GM10266 (cell line): ENCODE data around the gene CYSRT1.
"Not testable (repeated sequence)": the region's sequence is repeated elsewhere in the genome, so short reads cannot be mapped to it uniquely, and the experiment has no call there.

Experiments
- DNase-seq: peaks from one replicate; pipeline ENCODE4 v3.0.0; 2012; ENCODE audit errors: extremely low spot score
- TF ChIP-seq, protein P1 (sequence below): IDR thresholded peaks from 2 replicates; pipeline ENCODE4 v1.5.1; 2012; ENCODE audit warnings: mild to moderate bottlenecking, low read depth; ENCODE audit not compliant: control insufficient read depth, insufficient read depth; ENCODE audit errors: missing control alignments

Gene CYSRT1

DNA sequence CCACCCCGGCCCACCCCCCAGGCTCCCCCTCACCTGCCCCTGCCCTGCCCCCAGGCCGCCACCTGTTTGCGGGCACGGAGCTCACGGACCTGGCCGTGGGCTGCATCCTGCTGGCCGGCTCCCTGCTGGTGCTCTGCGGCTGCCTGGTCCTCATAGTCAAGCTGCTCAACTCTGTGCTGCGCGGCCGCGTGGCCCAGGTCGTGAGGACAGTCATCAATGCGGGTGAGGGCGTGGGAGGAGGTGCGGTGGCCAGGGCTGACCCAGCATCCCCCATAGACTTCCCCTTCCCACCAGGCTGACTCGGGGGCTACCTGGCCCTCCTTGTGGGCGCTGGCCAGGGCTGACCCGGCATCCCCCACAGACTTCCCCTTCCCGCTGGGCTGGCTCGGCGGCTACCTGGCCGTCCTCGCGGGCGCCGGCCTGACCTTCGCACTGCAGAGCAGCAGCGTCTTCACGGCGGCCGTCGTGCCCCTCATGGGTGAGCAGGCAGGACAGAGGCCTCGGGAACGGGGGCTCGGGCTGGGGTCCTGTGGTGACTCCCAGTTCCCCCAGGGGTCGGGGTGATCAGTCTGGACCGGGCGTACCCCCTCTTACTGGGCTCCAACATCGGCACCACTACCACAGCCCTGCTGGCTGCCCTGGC is 9.2 kb downstream of the CYSRT1 start:
- DNase-seq, result no peak
- TF ChIP-seq, protein P1, sequence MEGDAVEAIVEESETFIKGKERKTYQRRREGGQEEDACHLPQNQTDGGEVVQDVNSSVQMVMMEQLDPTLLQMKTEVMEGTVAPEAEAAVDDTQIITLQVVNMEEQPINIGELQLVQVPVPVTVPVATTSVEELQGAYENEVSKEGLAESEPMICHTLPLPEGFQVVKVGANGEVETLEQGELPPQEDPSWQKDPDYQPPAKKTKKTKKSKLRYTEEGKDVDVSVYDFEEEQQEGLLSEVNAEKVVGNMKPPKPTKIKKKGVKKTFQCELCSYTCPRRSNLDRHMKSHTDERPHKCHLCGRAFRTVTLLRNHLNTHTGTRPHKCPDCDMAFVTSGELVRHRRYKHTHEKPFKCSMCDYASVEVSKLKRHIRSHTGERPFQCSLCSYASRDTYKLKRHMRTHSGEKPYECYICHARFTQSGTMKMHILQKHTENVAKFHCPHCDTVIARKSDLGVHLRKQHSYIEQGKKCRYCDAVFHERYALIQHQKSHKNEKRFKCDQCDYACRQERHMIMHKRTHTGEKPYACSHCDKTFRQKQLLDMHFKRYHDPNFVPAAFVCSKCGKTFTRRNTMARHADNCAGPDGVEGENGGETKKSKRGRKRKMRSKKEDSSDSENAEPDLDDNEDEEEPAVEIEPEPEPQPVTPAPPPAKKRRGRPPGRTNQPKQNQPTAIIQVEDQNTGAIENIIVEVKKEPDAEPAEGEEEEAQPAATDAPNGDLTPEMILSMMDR, result no peak

DNA sequence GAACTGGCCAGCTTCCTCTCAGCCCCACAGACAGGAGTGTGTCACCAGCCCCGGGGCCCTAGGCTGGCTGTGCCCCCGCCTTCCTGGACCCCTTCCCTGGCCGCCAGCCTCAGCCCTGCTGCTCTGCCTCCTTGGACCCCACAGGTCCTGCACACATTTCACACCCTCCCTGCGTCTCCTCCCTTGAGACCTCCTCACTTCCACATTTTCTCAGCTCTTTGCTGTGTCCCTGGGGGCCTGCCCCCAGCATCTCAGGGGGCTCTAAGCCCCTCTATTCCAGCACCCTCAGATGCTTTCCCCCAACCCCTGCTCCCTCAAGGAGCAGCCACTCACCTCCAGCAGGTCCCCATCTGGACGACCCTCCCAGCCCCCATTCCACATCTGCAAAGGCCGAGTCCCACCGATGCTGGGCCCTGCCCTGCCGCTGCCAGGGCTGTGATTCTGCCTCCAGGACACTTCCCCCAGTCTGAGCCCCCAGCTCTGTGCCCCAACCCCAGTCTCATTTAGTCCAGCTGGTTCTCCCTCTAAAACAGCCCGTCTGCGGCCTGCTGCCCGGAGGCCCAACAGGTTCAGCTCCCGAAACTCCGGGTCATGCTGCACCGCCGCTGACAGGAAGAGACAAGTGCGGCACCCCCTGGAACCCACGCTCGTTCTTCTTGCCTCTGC is 9.9 kb downstream of the CYSRT1 start:
- TF ChIP-seq, protein P1, result no peak
- DNase-seq, result no peak

DNA sequence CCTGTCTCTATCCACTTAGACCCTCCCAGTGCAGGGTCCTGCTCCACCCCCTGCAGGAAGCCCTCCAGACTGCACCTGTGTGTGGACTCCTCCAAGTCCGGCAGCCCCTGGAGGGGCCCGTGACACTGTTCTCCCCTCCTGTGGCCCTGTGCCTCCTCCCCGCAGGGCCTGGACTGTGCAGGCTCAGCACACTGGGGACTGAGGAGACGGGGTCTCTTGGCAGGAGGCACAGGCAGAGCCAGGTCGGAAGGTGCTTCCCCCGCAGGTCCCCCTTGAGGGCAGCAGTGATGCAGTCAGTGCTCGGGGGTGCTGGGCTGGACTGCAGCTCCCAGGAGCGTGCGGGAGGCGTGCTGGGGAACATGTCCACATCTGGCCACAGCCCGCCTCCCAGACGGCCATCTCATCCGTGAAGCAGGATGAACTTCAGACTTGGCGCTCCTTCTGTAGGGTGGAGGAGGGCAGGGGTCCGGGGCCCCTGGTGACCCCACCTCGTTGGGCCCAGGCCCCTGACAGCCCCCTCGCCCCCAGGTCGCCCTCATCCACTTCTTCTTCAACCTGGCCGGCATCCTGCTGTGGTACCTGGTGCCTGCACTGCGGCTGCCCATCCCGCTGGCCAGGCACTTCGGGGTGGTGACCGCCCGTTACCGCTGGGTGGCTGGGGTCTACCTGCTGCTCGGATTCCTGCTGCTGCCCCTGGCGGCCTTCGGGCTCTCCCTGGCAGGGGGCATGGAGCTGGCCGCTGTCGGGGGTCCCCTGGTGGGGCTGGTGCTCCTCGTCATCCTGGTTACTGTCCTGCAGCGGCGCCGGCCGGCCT is 10.7 kb downstream of the CYSRT1 start:
- TF ChIP-seq, protein P1, result no peak
- DNase-seq, result no peak

DNA sequence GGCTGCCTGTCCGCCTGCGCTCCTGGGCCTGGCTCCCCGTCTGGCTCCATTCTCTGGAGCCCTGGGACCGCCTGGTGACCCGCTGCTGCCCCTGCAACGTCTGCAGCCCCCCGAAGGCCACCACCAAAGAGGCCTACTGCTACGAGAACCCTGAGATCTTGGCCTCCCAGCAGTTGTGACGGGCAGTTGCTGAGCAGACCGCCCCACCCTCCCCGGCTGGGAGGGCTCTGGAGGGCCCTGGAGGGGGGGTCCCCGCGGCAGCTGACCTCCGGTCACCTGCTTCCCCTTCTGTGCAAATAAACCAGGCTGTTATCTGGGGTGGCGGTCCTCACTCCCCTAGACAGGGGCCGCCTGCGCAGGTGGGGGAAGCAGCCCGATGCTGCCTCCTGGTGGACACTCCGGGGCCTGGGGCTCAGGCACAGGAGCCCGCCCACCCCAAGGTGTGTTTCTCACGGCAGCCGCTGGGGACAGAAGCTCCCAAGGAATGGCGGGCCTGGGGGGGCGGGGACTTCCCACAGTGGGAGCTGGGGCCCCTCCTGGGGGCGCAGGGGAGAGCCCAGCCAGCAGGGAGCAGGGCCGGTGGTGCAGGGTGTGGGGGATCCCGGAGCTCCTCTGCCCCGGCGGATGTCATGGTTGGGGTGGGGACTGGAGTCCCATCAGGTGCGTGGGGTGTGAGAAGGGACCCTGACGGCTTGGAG is 11.4 kb downstream of the CYSRT1 start:
- TF ChIP-seq, protein P1, result peak; percentile 99
- peak; percentile 98 for DNase-seq

DNA sequence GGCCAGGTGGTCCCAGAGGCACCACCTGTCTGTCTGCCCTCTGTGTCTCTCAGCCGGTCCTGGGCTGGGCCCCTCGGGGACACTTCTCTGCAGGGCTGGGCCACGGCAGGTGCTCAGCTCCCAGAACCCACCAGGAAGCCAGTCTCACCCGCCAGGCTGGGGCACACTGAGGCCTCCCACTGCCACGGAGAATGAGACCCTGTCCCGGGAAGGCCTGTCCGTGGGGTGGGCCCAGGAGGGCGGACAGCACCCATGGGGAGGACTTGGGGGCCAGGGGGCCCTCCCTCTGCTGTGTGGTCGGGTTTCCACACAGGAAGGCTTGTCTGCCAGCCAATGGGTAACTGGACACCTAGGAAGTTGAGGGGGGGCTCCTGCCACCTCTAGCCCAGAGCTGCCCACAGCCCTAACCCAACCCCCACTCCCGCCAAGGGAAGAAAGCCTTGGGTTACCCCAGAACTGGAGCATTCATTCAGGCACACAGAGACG is 12.0 kb downstream of the CYSRT1 start:
- no peak for DNase-seq
- TF ChIP-seq, protein P1, result no peak

DNA sequence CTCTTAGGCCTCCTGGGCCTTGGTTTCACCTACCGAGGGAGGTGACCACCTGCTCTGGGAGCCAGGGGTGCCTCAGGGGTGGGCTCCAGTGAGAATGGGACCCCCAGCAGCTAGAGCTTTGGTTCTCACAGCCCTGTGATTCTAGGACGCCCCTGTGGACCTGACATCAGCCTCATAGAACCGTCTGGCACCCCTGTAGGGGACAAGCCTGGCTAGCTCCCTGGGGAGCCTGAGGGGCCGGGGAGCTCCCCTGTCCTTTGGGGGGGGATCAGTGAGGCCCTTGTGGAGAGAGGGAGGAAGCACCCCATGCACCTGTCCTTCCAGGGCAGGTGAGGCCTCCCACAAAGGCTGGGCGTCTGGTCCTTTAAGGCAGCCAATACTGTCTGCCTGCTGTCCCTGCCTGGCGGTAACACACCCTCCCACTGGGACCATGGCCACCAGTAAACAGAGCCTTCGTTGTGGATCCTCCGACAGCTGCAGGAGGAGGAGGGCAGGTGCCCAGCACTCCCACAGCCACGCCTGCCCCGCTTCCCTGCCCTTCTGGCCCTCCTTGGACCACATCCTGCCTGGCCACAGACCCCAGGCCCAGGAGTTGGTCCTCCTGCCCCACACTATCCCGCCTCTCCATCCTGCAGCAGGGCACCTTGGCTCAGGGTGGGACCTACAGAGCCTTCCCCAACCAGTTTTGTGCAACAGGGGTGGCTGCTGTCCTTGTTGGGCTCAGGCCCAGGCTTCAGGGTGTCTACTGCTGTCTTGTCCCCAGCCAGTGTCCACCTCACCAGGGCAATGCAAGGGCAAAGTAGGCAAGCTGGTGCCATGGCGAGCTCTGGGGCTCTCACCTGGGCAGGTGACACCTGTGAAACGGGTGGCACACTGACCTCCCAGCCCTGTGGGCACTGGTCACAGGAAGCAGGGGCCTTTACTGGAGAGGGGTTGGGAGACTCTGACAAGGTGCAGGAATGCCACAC is 13.1 kb downstream of the CYSRT1 start:
- TF ChIP-seq, protein P1, result no peak
- DNase-seq, result no peak

DNA sequence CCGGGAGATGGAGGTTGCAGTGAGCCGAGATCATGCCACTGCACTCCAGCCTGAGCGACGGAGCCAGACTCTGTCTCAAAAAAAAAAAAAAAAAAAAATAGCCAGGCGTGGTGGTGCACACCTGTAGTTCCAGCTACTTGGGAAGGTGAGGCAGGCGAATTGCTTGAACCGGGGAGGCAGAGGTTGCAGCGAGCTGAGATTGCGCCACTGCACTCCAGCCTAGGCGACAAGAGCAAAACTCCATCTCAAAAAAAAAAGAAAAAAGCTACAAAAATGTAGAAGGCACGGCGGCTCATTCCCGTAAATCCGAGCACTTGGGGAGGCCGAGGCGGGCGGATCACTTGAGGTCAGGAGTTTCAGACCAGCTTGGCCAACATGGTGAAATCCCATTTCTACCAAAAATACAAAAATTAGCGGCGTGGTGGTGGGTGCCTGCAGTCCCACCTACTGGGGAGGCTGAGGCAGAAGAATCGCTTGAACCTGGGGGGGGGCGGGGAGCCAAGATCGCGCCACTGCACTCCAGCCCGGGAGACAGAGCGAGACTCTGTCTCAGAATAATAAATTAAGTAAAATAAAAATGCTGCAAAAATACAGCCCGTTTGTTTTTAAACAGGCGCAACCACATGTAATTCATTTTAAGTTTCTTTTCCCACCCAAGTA is 14.7 kb downstream of the CYSRT1 start:
- DNase-seq, result not testable (repeated sequence)
